H1 (cell line): ENCODE results near the gene TOR1B. TPM values are rescaled to one million over a fixed set of nuclear protein-coding genes. Genes with fewer than 3 reads are reported as not detected.
"Not testable (repeated sequence)": the region's sequence is repeated elsewhere in the genome, so short reads cannot be mapped to it uniquely, and the experiment has no call there.

ENCODE experiments used
- CTCF ChIA-PET: fragments of 300-600 bp; sonication (Branson Sonifier 250); formaldehyde crosslinking; loops from one replicate; lab custom pipeline; 2021; ENCODE audit not compliant: partially characterized antibody; lab: Charles Lee
- POLR2A ChIA-PET: fragments of 300-600 bp; sonication (Branson Sonifier 250); formaldehyde crosslinking; loops from one replicate; lab custom pipeline; 2021; ENCODE audit warnings: inconsistent platforms; ENCODE audit not compliant: partially characterized antibody; lab: Charles Lee
- DNase-seq, 2 experiments: peaks; one replicate each; pipeline versions ENCODE4 v3.0.0 to v3.0.0-alpha.2; 2010 to 2022; ENCODE audit warnings: low spot score in 2 of 2, low read depth in 1 of 2, mixed read lengths in 1 of 2
- FAIRE-seq: peaks from 2 replicates; lab custom pipeline; 2011; peaks lifted over from hg19 to GRCh38; lab: Jason Lieb, UNC
- H2AFZ ChIP-seq: 2 replicates; pipeline ENCODE4 v1.8.1; 2012; ENCODE audit warnings: low read length, inconsistent platforms
- H2AK5ac ChIP-seq: 2 replicates; pipeline ENCODE4 v1.6.1; 2013; ENCODE audit warnings: low read depth, low read length
- H2BK120ac ChIP-seq: replicated peaks from 2 replicates; pipeline ENCODE3; 2013; ENCODE audit warnings: low read depth, low read length, inconsistent platforms
- H2BK12ac ChIP-seq: 2 replicates; pipeline ENCODE4 v1.6.1; 2013; ENCODE audit warnings: low read depth, low read length
- H2BK15ac ChIP-seq: 2 replicates; pipeline ENCODE4 v1.6.1; 2013; ENCODE audit warnings: low read length
- H2BK20ac ChIP-seq: 2 replicates; pipeline ENCODE4 v1.6.1; 2013; ENCODE audit warnings: low read length
- H2BK5ac ChIP-seq: 2 replicates; pipeline ENCODE4 v1.6.1; 2013; ENCODE audit warnings: low read depth, low read length
- H3K14ac ChIP-seq: 2 replicates; pipeline ENCODE4 v1.6.1; 2013; ENCODE audit warnings: inconsistent platforms; ENCODE audit not compliant: insufficient read length
- H3K18ac ChIP-seq: 2 replicates; pipeline ENCODE4 v1.6.1; 2013; ENCODE audit warnings: low read length; ENCODE audit errors: extremely low read depth
- H3K23ac ChIP-seq: 2 replicates; pipeline ENCODE4 v1.6.1; 2013; ENCODE audit warnings: inconsistent platforms; ENCODE audit not compliant: insufficient read length
- H3K23me2 ChIP-seq: 2 replicates; pipeline ENCODE4 v1.6.1; 2013; ENCODE audit warnings: low read depth, low read length
- H3K27ac ChIP-seq: 2 replicates; pipeline ENCODE4 v1.6.1; 2011; ENCODE audit warnings: low read depth, low read length, inconsistent platforms
- H3K27me3 ChIP-seq, 4 experiments: replicated peaks in 1 of 4; 1 replicate in 1 of 4; 2 replicates in 3 of 4; pipeline versions ENCODE4 v1.6.1 to v1.8.1; 2011 to 2013; ENCODE audit warnings: low read length in 3 of 4, mild to moderate bottlenecking in 3 of 4, inconsistent platforms in 2 of 4, mixed read lengths in 2 of 4, moderate library complexity in 1 of 4; ENCODE audit not compliant: control insufficient read depth in 3 of 4, insufficient read depth in 3 of 4; ENCODE audit errors: extremely low read depth in 1 of 4
- H3K36me3 ChIP-seq, 4 experiments: 2 replicates each; pipeline versions ENCODE4 v1.6.1 to v1.8.1; 2011 to 2013; ENCODE audit warnings: mild to moderate bottlenecking in 4 of 4, low read length in 3 of 4, moderate library complexity in 2 of 4, control low read depth in 1 of 4, inconsistent platforms in 1 of 4; ENCODE audit not compliant: insufficient read depth in 4 of 4, control insufficient read depth in 2 of 4
- H3K4ac ChIP-seq: replicated peaks from 2 replicates; pipeline ENCODE3; 2013; ENCODE audit warnings: low read length, low read depth, mixed read lengths, inconsistent platforms; ENCODE audit not compliant: insufficient read length
- H3K4me1 ChIP-seq, 4 experiments: replicated peaks in 1 of 4; 1 replicate in 1 of 4; 2 replicates in 3 of 4; pipeline versions ENCODE4 v1.6.1 to v1.8.1; 2011 to 2013; ENCODE audit warnings: low read length in 3 of 4, inconsistent platforms in 2 of 4, mixed read lengths in 1 of 4; ENCODE audit not compliant: insufficient read depth in 4 of 4, control insufficient read depth in 3 of 4
- H3K4me2 ChIP-seq, 2 experiments: 2 replicates each; pipeline versions ENCODE4 v1.6.1 to v1.8.1; 2011 to 2013; ENCODE audit warnings: low read depth in 2 of 2, low read length in 2 of 2, control low read depth in 1 of 2, inconsistent platforms in 1 of 2, mild to moderate bottlenecking in 1 of 2; ENCODE audit not compliant: insufficient read depth in 1 of 2
- H3K4me3 ChIP-seq, 4 experiments: fragments of 200-600, 300-600 bp in 1 of 4; sonication (generic), shearing (Covaris generic), sonication (Bioruptor Twin) in 1 of 4; 2 replicates each; pipeline versions ENCODE4 v1.5.1 to v1.8.1; 2011 to 2016; ENCODE audit warnings: low read length in 4 of 4, low read depth in 3 of 4, control low read depth in 2 of 4, inconsistent platforms in 2 of 4, mild to moderate bottlenecking in 2 of 4, mixed read lengths in 1 of 4, moderate library complexity in 1 of 4; ENCODE audit not compliant: insufficient read depth in 2 of 4; ENCODE audit errors: extremely low read depth in 1 of 4
- H3K56ac ChIP-seq: replicated peaks from 2 replicates; pipeline ENCODE3; 2013; ENCODE audit warnings: low read depth, mild to moderate bottlenecking, mixed read lengths, low read length, inconsistent platforms; ENCODE audit not compliant: insufficient read length
- H3K79me1 ChIP-seq: 2 replicates; pipeline ENCODE4 v1.6.1; 2013; ENCODE audit warnings: low read depth, low read length, control low read depth
- H3K79me2 ChIP-seq, 2 experiments: 2 replicates each; pipeline versions ENCODE4 v1.6.1 to v1.8.1; 2012 to 2013; ENCODE audit warnings: low read length in 2 of 2, mild to moderate bottlenecking in 2 of 2, inconsistent platforms in 1 of 2; ENCODE audit not compliant: insufficient read depth in 2 of 2, control insufficient read depth in 1 of 2
- H3K9ac ChIP-seq, 4 experiments: replicated peaks in 1 of 4; 1 replicate in 1 of 4; 2 replicates in 3 of 4; pipeline versions ENCODE4 v1.6.1 to v1.8.1; 2011 to 2013; ENCODE audit warnings: low read depth in 3 of 4, low read length in 3 of 4, control low read depth in 2 of 4, mild to moderate bottlenecking in 2 of 4, moderate library complexity in 2 of 4, inconsistent platforms in 1 of 4; ENCODE audit errors: extremely low read depth in 1 of 4
- H3K9me3 ChIP-seq, 2 experiments: 2 replicates each; pipeline versions ENCODE4 v1.6.1 to v1.8.1; 2012 to 2013; ENCODE audit warnings: mild to moderate bottlenecking in 2 of 2, moderate library complexity in 2 of 2, control low read depth in 1 of 2, inconsistent platforms in 1 of 2, low read depth in 1 of 2, low read length in 1 of 2, mixed read lengths in 1 of 2; ENCODE audit not compliant: insufficient read depth in 2 of 2
- H4K20me1 ChIP-seq, 2 experiments: replicated peaks in 1 of 2; 2 replicates each; pipeline versions ENCODE3 to v1.8.1; 2011 to 2013; ENCODE audit warnings: inconsistent platforms in 2 of 2, low read length in 2 of 2, mild to moderate bottlenecking in 1 of 2; ENCODE audit not compliant: insufficient read depth in 2 of 2, control insufficient read depth in 1 of 2
- H4K5ac ChIP-seq: 2 replicates; pipeline ENCODE4 v1.6.1; 2013; ENCODE audit warnings: low read length, low read depth, mixed read lengths, inconsistent platforms; ENCODE audit not compliant: insufficient read length
- H4K8ac ChIP-seq: 2 replicates; pipeline ENCODE4 v1.8.0; 2013; ENCODE audit warnings: mild to moderate bottlenecking, moderate library complexity, low read length, inconsistent platforms; ENCODE audit not compliant: insufficient read depth; ENCODE audit errors: extremely low read depth
- H4K91ac ChIP-seq: replicated peaks from 2 replicates; pipeline ENCODE3; 2013; ENCODE audit warnings: low read length, mixed read lengths, inconsistent platforms; ENCODE audit not compliant: insufficient read length
- WGBS, 2 experiments: shearing (Covaris generic) in 1 of 2; methylation state at CpG; one replicate each; pipeline versions ENCODE4 v1.1.6 to v1.1.7; 2013 to 2015; ENCODE audit warnings: low lambda C conversion rate in 2 of 2, mixed read lengths in 2 of 2, inconsistent platforms in 1 of 2, low coverage in 1 of 2, missing lambda C conversion rate in 1 of 2; ENCODE audit not compliant: insufficient replicate concordance in 2 of 2, insufficient coverage in 1 of 2, insufficient read length in 1 of 2; ENCODE audit errors: extremely low coverage in 1 of 2, missing lambda C conversion rate in 1 of 2; 5-methylcytosine and 5-hydroxymethylcytosine counted together
- polyA plus RNA-seq, 7 experiments: library from polyadenylated mRNA; depleted of rRNA in 3 of 7; stranded (reverse) in 5 of 7; unstranded in 2 of 7; fragments of >200 nt in 5 of 7; fragments of 200-250 nt in 2 of 7; gene quantifications; 1 replicate in 5 of 7; 2 replicates in 1 of 7; 4 replicates in 1 of 7; pipeline versions ENCODE4 v1.2.1 to v1.2.3, GENCODE V29; 2011 to 2013; ENCODE audit warnings: missing spikeins in 2 of 7, mixed read lengths in 2 of 7
- total RNA-seq: library from RNA; stranded (reverse); fragmentation: NEBNext Ultra II Directional; extraction: Animal tissue kit (Norgen Biotek cat#: 25700); gene quantifications from 2 replicates; pipeline ENCODE4 v1.2.1, GENCODE V29; 2021

Gene TOR1B
- total and polyA plus RNA-seq, 2 of the 8 experiments (the other 6 are each of a cell fraction or from before 2014, with no cell fraction given), result 11.4 to 17.4 TPM

GRCh38 chr9:129796029-129796428, 7.0 kb upstream of the TOR1B start:
- 81% methylated on average over 2 of the region's 2 CpGs; no CpG with 5 or more reads in 1 of the 2 experiments for WGBS, 2 experiments
- not testable (repeated sequence) for H2BK120ac ChIP-seq, H2BK12ac ChIP-seq, H3K27ac ChIP-seq, H3K4me2 ChIP-seq, H3K79me2 ChIP-seq, H3K18ac ChIP-seq, H3K79me1 ChIP-seq, H3K9me3 ChIP-seq, H3K27me3 ChIP-seq, H3K56ac ChIP-seq, DNase-seq, H3K4me1 ChIP-seq, H3K4ac ChIP-seq, H3K23me2 ChIP-seq, H2BK20ac ChIP-seq, H3K14ac ChIP-seq, H2AK5ac ChIP-seq, H3K9ac ChIP-seq, H2BK5ac ChIP-seq, H4K8ac ChIP-seq, H2AFZ ChIP-seq, H3K4me3 ChIP-seq, H4K20me1 ChIP-seq, H3K36me3 ChIP-seq, FAIRE-seq, H4K5ac ChIP-seq, H2BK15ac ChIP-seq, H3K23ac ChIP-seq, H4K91ac ChIP-seq
- CTCF ChIA-PET, result interaction anchor here (0.6 to 2.3 kb wide), 4 partner anchors 12 to 93 kb away, joined by 4 to 6 read pairs (median 5); no protein-coding TSS in a partner anchor
- POLR2A ChIA-PET, result interaction anchor here (0.6 kb wide), 1 partner anchor 14 kb away, joined by 6 read pairs; no protein-coding TSS in a partner anchor
